Stimulated activated CD4-positive, alpha-beta T cell treated with anti-CD3 and anti-CD28 coated beads, Interleukin-4, amount 100 ng/mL, for 1 hour (primary cell): ENCODE results near the gene ZNF785.
"Not testable (repeated sequence)": the region's sequence is repeated elsewhere in the genome, so short reads cannot be mapped to it uniquely, and the experiment has no call there.

Experiments
- DNase-seq: peaks from one replicate; pipeline ENCODE4 v3.0.0-alpha.2; 2020

Gene ZNF785

GRCh38 chr16:30601966-30602365 lies 16.5 kb upstream of the ZNF785 start:
- no peak for DNase-seq

GRCh38 chr16:30600929-30601328 lies 15.4 kb upstream of the ZNF785 start:
- no peak for DNase-seq

GRCh38 chr16:30600215-30600614 lies 14.7 kb upstream of the ZNF785 start:
- DNase-seq = no peak

GRCh38 chr16:30592871-30593270 lies 7.4 kb upstream of the ZNF785 start:
- DNase-seq = no peak

- DNase-seq = not testable (repeated sequence)
These were observed 5.4 kb upstream of the ZNF785 start for GRCh38 chr16:30590869-30591268.

- not testable (repeated sequence) for DNase-seq
These were observed 4.1 kb upstream of the ZNF785 start for GRCh38 chr16:30589582-30589981.

- DNase-seq = no peak
These were observed 3.2 kb upstream of the ZNF785 start for GRCh38 chr16:30588651-30589050.

- DNase-seq = no peak
These were observed 486 bp downstream of the ZNF785 start for GRCh38 chr16:30585022-30585399.

GRCh38 chr16:30582611-30583340 lies 2.7 kb downstream of the ZNF785 start:
- no peak for DNase-seq

- no peak for DNase-seq
These were observed 4.0 kb downstream of the ZNF785 start for GRCh38 chr16:30581457-30581856.

GRCh38 chr16:30574678-30575077 lies 10.8 kb downstream of the ZNF785 start:
- DNase-seq = no peak

- DNase-seq = peak; percentile 90
These were observed 13.8 kb downstream of the ZNF785 start, which contains the start of gene ZNF688 for GRCh38 chr16:30571445-30572322. Gene ZNF688 (minus strand): TSS chr16:30571714. CDS start chr16:30571629, 85 bp downstream.

GRCh38 chr16:30570636-30571444 lies 14.7 kb downstream of the ZNF785 start:
- no peak for DNase-seq

GRCh38 chr16:30569746-30570635 lies 15.5 kb downstream of the ZNF785 start:
- DNase-seq = no peak

GRCh38 chr16:30569281-30569680 lies 16.2 kb downstream of the ZNF785 start:
- no peak for DNase-seq

- no peak for DNase-seq
These were observed 17.4 kb downstream of the ZNF785 start for GRCh38 chr16:30567991-30568638.

GRCh38 chr16:30567160-30567990 lies 18.1 kb downstream of the ZNF785 start:
- peak; percentile 65 for DNase-seq

GRCh38 chr16:30566531-30566930 lies 19.0 kb downstream of the ZNF785 start:
- no peak for DNase-seq

GRCh38 chr16:30565984-30566383 lies 19.5 kb downstream of the ZNF785 start:
- no peak for DNase-seq

- no peak for DNase-seq
These were observed 20.0 kb downstream of the ZNF785 start for GRCh38 chr16:30565526-30565925.

GRCh38 chr16:30562021-30562420 lies 23.5 kb downstream of the ZNF785 start:
- DNase-seq = no peak
